CD4-positive, alpha-beta T cell (primary cell): ENCODE results near the gene PRRG4. TPM values are rescaled to one million over a fixed set of nuclear protein-coding genes. Genes with fewer than 3 reads are reported as not detected.

Source experiments
- ATAC-seq: fragments of 200-7000 bp; cut with Tn5 transposase; one replicate; pipeline ENCODE4 v1.10.0; 2022; ENCODE audit warnings: mild to moderate bottlenecking; ENCODE audit not compliant: poor library complexity
- CTCF ChIA-PET: fragments of 350-600 bp; sonication (Branson Sonifier 250); formaldehyde crosslinking; loops from one replicate; lab custom pipeline; 2021; ENCODE audit warnings: antibody characterized with exemption, inconsistent platforms; lab: Charles Lee
- POLR2A ChIA-PET: fragments of 350-600 bp; sonication (Branson Sonifier 250); formaldehyde crosslinking; loops from one replicate; lab custom pipeline; 2021; ENCODE audit warnings: antibody characterized with exemption, inconsistent platforms; lab: Charles Lee
- DNase-seq, 14 experiments: peaks; one replicate each; pipeline ENCODE4 v3.0.0-alpha.2; 2013 to 2020; ENCODE audit warnings: mixed read lengths in 2 of 14
- H3K27ac ChIP-seq, 2 donors: one replicate each; pipeline versions ENCODE4 v1.5.1 to v1.7.0; 2013; ENCODE audit warnings: low read length in 2 of 2, low read depth in 1 of 2, mild to moderate bottlenecking in 1 of 2
- H3K27me3 ChIP-seq, 2 experiments: 1 replicate in 1 of 2; 2 replicates in 1 of 2; pipeline versions ENCODE4 v1.6.1 to v1.7.0; 2013; ENCODE audit warnings: low read length in 2 of 2, control low read depth in 1 of 2, mild to moderate bottlenecking in 1 of 2, moderate library complexity in 1 of 2; ENCODE audit not compliant: insufficient read depth in 2 of 2, control insufficient read depth in 1 of 2
- H3K36me3 ChIP-seq: one replicate; pipeline ENCODE4 v1.6.1; 2013; ENCODE audit warnings: low read length, control low read depth; ENCODE audit not compliant: insufficient read depth
- H3K4me1 ChIP-seq: one replicate; pipeline ENCODE4 v1.6.1; 2013; ENCODE audit warnings: low read length, control low read depth; ENCODE audit not compliant: insufficient read depth
- H3K4me3 ChIP-seq: one replicate; pipeline ENCODE4 v1.5.1; 2013; ENCODE audit warnings: mild to moderate bottlenecking, low read length, moderate library complexity
- H3K9me3 ChIP-seq, 2 experiments: 1 replicate in 1 of 2; 2 replicates in 1 of 2; pipeline versions ENCODE4 v1.6.1 to v1.7.0; 2013; ENCODE audit warnings: low read length in 2 of 2, mild to moderate bottlenecking in 2 of 2, control low read depth in 1 of 2, moderate library complexity in 1 of 2; ENCODE audit not compliant: control insufficient read depth in 1 of 2, insufficient read depth in 1 of 2
- H3K27ac Mint-ChIP-seq: one replicate; pipeline ENCODE4 v1.8.0; 2020; ENCODE audit warnings: mixed read lengths
- H3K27me3 Mint-ChIP-seq: one replicate; pipeline ENCODE4 v1.8.0; 2021; ENCODE audit warnings: mixed read lengths
- H3K36me3 Mint-ChIP-seq: one replicate; pipeline ENCODE4 v1.8.0; 2021; ENCODE audit warnings: low read depth, mixed read lengths
- H3K4me1 Mint-ChIP-seq: one replicate; pipeline ENCODE4 v1.8.0; 2021; ENCODE audit warnings: low read depth, mixed read lengths
- H3K4me3 Mint-ChIP-seq: one replicate; pipeline ENCODE4 v1.8.0; 2020; ENCODE audit warnings: mild to moderate bottlenecking, mixed read lengths
- H3K9me3 Mint-ChIP-seq: one replicate; pipeline ENCODE4 v1.8.0; 2020; ENCODE audit warnings: mixed read lengths
- CTCF ChIP-seq: fragments of 200-600 bp; IDR thresholded peaks from one replicate; pipeline ENCODE4 v1.8.0; 2022; ENCODE audit warnings: antibody characterized with exemption, mild to moderate bottlenecking
- intact Hi-C, 2 experiments: fragments of 100-400 bp; cut with DNase I in 1 of 2; cut with micrococcal nuclease in 1 of 2; formaldehyde crosslinking; loops; one replicate each; pipeline versions ENCODE4 v1.15.1 to v1.9.0; 2023 to 2025; cut with DNase I, micrococcal nuclease
- total RNA-seq, 174 experiments: library from RNA in 2 of 174; stranded (reverse) in 2 of 174; gene quantifications; one replicate each; pipeline ENCODE4 v1.2.3 and lab custom pipeline; 2021 to 2026

PRRG4 gene
- total RNA-seq, 2 experiments from 2014 or later, result 0.05 TPM; not detected in 1

- H3K27ac ChIP-seq, result no peak overlapping the region
- H3K36me3 ChIP-seq, result no peaks in the 10 kb centered on the region
- H3K27me3 ChIP-seq, result peaks cover 10 to 23% of the 10 kb centered on the region in 2 experiments
- Mint-ChIP-seq H3K36me3 (no peaks in the 10 kb centered on the region), H3K27ac (no peak overlapping the region), H3K4me1 (peaks cover 12% of the 10 kb centered on the region), H3K4me3 (peak overlapping the region; percentile 18), H3K9me3 (no peaks in the 10 kb centered on the region), H3K27me3 (peaks cover 50% of the 10 kb centered on the region)
- ChIA-PET POLR2A (no interaction called here), CTCF (no interaction called here)
- no peak for TF ChIP-seq CTCF
- H3K4me3 ChIP-seq, result no peak overlapping the region
- H3K9me3 ChIP-seq, result peaks cover 0 to 4% of the 10 kb centered on the region in 2 experiments
- intact Hi-C loops, result no loop called here
- ATAC-seq (no peak), DNase-seq (no peak)
- peaks cover 11% of the 10 kb centered on the region for H3K4me1 ChIP-seq
Measured at GRCh38 chr11:32830796-32831195, 1.1 kb downstream of the PRRG4 start.

DNA sequence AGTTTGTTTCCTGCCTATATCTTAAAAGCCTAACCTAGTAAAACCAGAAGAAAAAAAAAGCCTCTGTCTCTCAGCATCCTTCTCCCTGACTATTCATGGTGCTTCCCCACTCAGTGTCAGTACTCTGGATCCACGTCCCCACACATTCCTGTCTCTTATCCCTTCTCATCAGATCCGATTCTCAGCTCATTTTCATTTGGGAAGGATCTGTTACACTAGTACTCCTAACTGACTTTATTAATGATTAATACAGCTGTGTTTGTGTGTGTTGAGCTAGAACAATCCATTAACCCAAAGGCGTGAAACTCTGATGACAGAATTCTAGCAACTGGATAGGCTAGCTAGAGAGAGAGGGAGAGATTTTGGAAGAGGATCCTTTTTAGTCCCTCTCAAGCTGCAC, 1.5 kb downstream of the PRRG4 start:
- Histone ChIP-seq H3K9me3 (peaks cover 0 to 4% of the 10 kb centered on the region in 2 experiments), H3K36me3 (no peaks in the 10 kb centered on the region), H3K4me1 (peaks cover 11% of the 10 kb centered on the region), H3K4me3 (no peak overlapping the region), H3K27ac (no peak overlapping the region), H3K27me3 (peaks cover 10 to 23% of the 10 kb centered on the region in 2 experiments)
- TF ChIP-seq CTCF, result no peak
- H3K27ac Mint-ChIP-seq, result no peak overlapping the region
- H3K4me3 Mint-ChIP-seq, result peak overlapping the region; percentile 35
- intact Hi-C loops, result no loop called here
- DNase-seq, result no peak
- ATAC-seq, result no peak
- no peaks in the 10 kb centered on the region for H3K36me3 Mint-ChIP-seq
- POLR2A ChIA-PET, result no interaction called here
- peaks cover 50% of the 10 kb centered on the region for H3K27me3 Mint-ChIP-seq
- no peaks in the 10 kb centered on the region for H3K9me3 Mint-ChIP-seq
- CTCF ChIA-PET, result no interaction called here
- peaks cover 12% of the 10 kb centered on the region for H3K4me1 Mint-ChIP-seq

GRCh38 chr11:32833921-32834320, 4.2 kb downstream of the PRRG4 start:
- no peak for ATAC-seq
- CTCF ChIA-PET, result no interaction called here

More at GRCh38 chr11:32833921-32834320, 4.2 kb downstream of the PRRG4 start:
- intact Hi-C loops, result no loop called here
- Histone ChIP-seq H3K27ac (no peak overlapping the region), H3K4me3 (no peak overlapping the region), H3K27me3 (peaks cover 10 to 21% of the 10 kb centered on the region in 2 experiments), H3K4me1 (peaks cover 11% of the 10 kb centered on the region), H3K9me3 (peaks cover 0 to 4% of the 10 kb centered on the region in 2 experiments), H3K36me3 (no peaks in the 10 kb centered on the region)
- peaks cover 10% of the 10 kb centered on the region for H3K4me1 Mint-ChIP-seq
- no peak overlapping the region for H3K27ac Mint-ChIP-seq
- no peak for DNase-seq
- TF ChIP-seq CTCF, result no peak
- no peaks in the 10 kb centered on the region for H3K36me3 Mint-ChIP-seq
- H3K4me3 Mint-ChIP-seq, result no peak overlapping the region
- H3K9me3 Mint-ChIP-seq, result no peaks in the 10 kb centered on the region
- peaks cover 40% of the 10 kb centered on the region for H3K27me3 Mint-ChIP-seq
- POLR2A ChIA-PET, result no interaction called here
